HCT116 (cell line): ENCODE measurements around the gene KAZN. TPM values are rescaled to one million over a fixed set of nuclear protein-coding genes. Genes with fewer than 3 reads are reported as not detected.

Experiments used
- ATAC-seq: fragments of 200-7000 bp; cut with Tn5 transposase; 2 replicates; pipeline ENCODE4 v1.9.1; 2020; ENCODE audit warnings: mild to moderate bottlenecking, moderate library complexity
- BruUV-seq: library from RNA; stranded (reverse); fragments of 400-500 nt; replicated peaks from 2 replicates; lab custom pipeline; 2021; lab: Mats Ljungman, UMichigan
- CTCF ChIA-PET: fragments of 300-600 bp; sonication (Branson Sonifier 250); formaldehyde crosslinking; loops from one replicate; lab custom pipeline; 2021; ENCODE audit warnings: antibody characterized with exemption; lab: Charles Lee
- POLR2A ChIA-PET: fragments of 300-600, 350-600 bp; sonication (Branson Sonifier 250); formaldehyde crosslinking; loops from one replicate; lab custom pipeline; 2021; ENCODE audit warnings: antibody characterized with exemption; lab: Charles Lee
- RAD21 ChIA-PET, 2 experiments: fragments of 300-600 bp; sonication (Branson Sonifier 250); formaldehyde crosslinking; loops; one replicate each; lab custom pipeline; 2023; ENCODE audit warnings: low total read pairs in 2 of 2; ENCODE audit not compliant: uncharacterized antibody in 2 of 2, unreplicated experiment in 2 of 2, low non-redundant PET in 1 of 2; lab: Charles Lee
- DNase-seq: peaks from one replicate; pipeline ENCODE4 v3.0.0-alpha.2; 2010; ENCODE audit warnings: low read depth, low spot score
- H2AFZ ChIP-seq: fragments of 200-600 bp; shearing (Covaris generic), sonication (generic); 2 replicates; pipeline ENCODE4 v1.6.1; 2017; ENCODE audit warnings: low read depth, mixed run types, mixed read lengths, antibody characterized with exemption, low read length; ENCODE audit not compliant: poor library complexity, severe bottlenecking
- H3K27ac ChIP-seq: 2 replicates; pipeline ENCODE4 v1.5.1; 2012; ENCODE audit warnings: low read depth, low read length
- H3K27me3 ChIP-seq: fragments of 200-600 bp; sonication (generic); 2 replicates; pipeline ENCODE4 v1.6.1; 2016; ENCODE audit warnings: mixed run types, low read length, mixed read lengths; ENCODE audit not compliant: insufficient read depth
- H3K36me3 ChIP-seq, 2 experiments: fragments of 200-500 bp in 1 of 2; fragments of 200-600 bp in 1 of 2; sonication (Bioruptor generic) in 1 of 2; sonication (generic) in 1 of 2; 2 replicates each; pipeline versions ENCODE4 v1.5.1 to v1.6.1; 2014 to 2016; ENCODE audit warnings: low read length in 2 of 2, inconsistent platforms in 1 of 2, mixed read lengths in 1 of 2, mixed run types in 1 of 2; ENCODE audit not compliant: insufficient read depth in 2 of 2, control insufficient read depth in 1 of 2
- H3K4me1 ChIP-seq, 2 experiments: fragments of 200-600 bp in 1 of 2; sonication (generic) in 1 of 2; 2 replicates each; pipeline versions ENCODE4 v1.5.1 to v1.6.1; 2012 to 2017; ENCODE audit warnings: low read length in 2 of 2, inconsistent platforms in 1 of 2, mild to moderate bottlenecking in 1 of 2, mixed read lengths in 1 of 2, mixed run types in 1 of 2, moderate library complexity in 1 of 2; ENCODE audit not compliant: insufficient read depth in 2 of 2, control insufficient read depth in 1 of 2
- H3K4me2 ChIP-seq: fragments of 200-600 bp; sonication (generic); 2 replicates; pipeline ENCODE4 v1.6.1; 2017; ENCODE audit warnings: mixed run types, low read length, mixed read lengths
- H3K4me3 ChIP-seq, 2 experiments: fragments of 200-600 bp in 1 of 2; sonication (generic) in 1 of 2; replicated peaks in 1 of 2; 2 replicates each; pipeline ENCODE4 v1.5.1; 2011 to 2016; ENCODE audit warnings: low read length in 2 of 2, control low read depth in 1 of 2, low read depth in 1 of 2, mild to moderate bottlenecking in 1 of 2, mixed read lengths in 1 of 2, mixed run types in 1 of 2
- H3K79me2 ChIP-seq: fragments of 200-600 bp; sonication (generic); 2 replicates; pipeline ENCODE4 v1.6.1; 2017; ENCODE audit warnings: mild to moderate bottlenecking, mixed run types, low read length, moderate library complexity, mixed read lengths; ENCODE audit not compliant: insufficient read depth
- H3K9ac ChIP-seq: fragments of 200-600 bp; sonication (generic); 2 replicates; pipeline ENCODE4 v1.6.1; 2016; ENCODE audit warnings: low read length, mixed read lengths
- H3K9me2 ChIP-seq: fragments of 200-600 bp; sonication (generic), shearing (Covaris generic); 2 replicates; pipeline ENCODE4 v1.6.1; 2017; ENCODE audit warnings: mixed run types, mild to moderate bottlenecking, moderate library complexity; ENCODE audit not compliant: insufficient read depth
- H3K9me3 ChIP-seq, 2 experiments: fragments of 200-500 bp in 1 of 2; fragments of 200-600 bp in 1 of 2; sonication (Bioruptor generic) in 1 of 2; sonication (generic) in 1 of 2; 2 replicates each; pipeline ENCODE4 v1.6.1; 2014 to 2017; ENCODE audit warnings: low read length in 2 of 2, mixed read lengths in 2 of 2, inconsistent platforms in 1 of 2, low read depth in 1 of 2, mild to moderate bottlenecking in 1 of 2, mixed run types in 1 of 2, moderate library complexity in 1 of 2; ENCODE audit not compliant: control insufficient read depth in 1 of 2, insufficient read depth in 1 of 2
- H4K20me1 ChIP-seq: fragments of 200-600 bp; sonication (generic), shearing (Covaris generic); 2 replicates; pipeline ENCODE4 v1.6.1; 2017; ENCODE audit warnings: mixed run types, mild to moderate bottlenecking, moderate library complexity; ENCODE audit not compliant: insufficient read depth
- ATF3 ChIP-seq: IDR thresholded peaks from 2 replicates; pipeline ENCODE4 v1.6.1; 2012
- CBX3 ChIP-seq: IDR thresholded peaks from 2 replicates; pipeline ENCODE4 v1.6.1; 2012; ENCODE audit warnings: low read depth
- CEBPB ChIP-seq: IDR thresholded peaks from 2 replicates; pipeline ENCODE4 v1.6.1; 2012; ENCODE audit warnings: low read depth
- CTCF ChIP-seq, 3 experiments: fragments of 200-600 bp in 1 of 3; sonication (generic) in 1 of 3; IDR thresholded peaks in 2 of 3; conservative IDR thresholded peaks in 1 of 3; 2 replicates each; pipeline ENCODE4 v1.5.1; 2012 to 2017; ENCODE audit warnings: low read depth in 2 of 3, low read length in 2 of 3, antibody characterized with exemption in 1 of 3, borderline replicate concordance in 1 of 3, control low read depth in 1 of 3, mild to moderate bottlenecking in 1 of 3, mixed read lengths in 1 of 3, mixed run types in 1 of 3, moderate library complexity in 1 of 3; ENCODE audit not compliant: insufficient read depth in 1 of 3
- EGR1 ChIP-seq: IDR thresholded peaks from 2 replicates; pipeline ENCODE4 v1.6.1; 2012; ENCODE audit warnings: low read depth
- ELF1 ChIP-seq: IDR thresholded peaks from 2 replicates; pipeline ENCODE4 v1.6.1; 2012; ENCODE audit warnings: low read depth, borderline replicate concordance
- EZH2 ChIP-seq: fragments of 200-600 bp; sonication (generic); IDR thresholded peaks from 2 replicates; pipeline ENCODE4 v1.6.1; 2017; ENCODE audit warnings: antibody characterized with exemption, mixed run types
- EZH2phosphoT487 ChIP-seq: fragments of 200-600 bp; IDR thresholded peaks from 2 replicates; pipeline ENCODE4 v1.6.1; 2018; ENCODE audit warnings: antibody characterized with exemption, borderline replicate concordance
- FOSL1 ChIP-seq: IDR thresholded peaks from 2 replicates; pipeline ENCODE4 v1.6.1; 2012; ENCODE audit warnings: low read depth
- JUND ChIP-seq: IDR thresholded peaks from 2 replicates; pipeline ENCODE4 v1.6.1; 2012
- MAX ChIP-seq: IDR thresholded peaks from 2 replicates; pipeline ENCODE4 v1.6.1; 2012
- POLR2A ChIP-seq: IDR thresholded peaks from 2 replicates; pipeline ENCODE4 v1.7.0; 2011; ENCODE audit warnings: borderline replicate concordance; ENCODE audit not compliant: insufficient read depth, insufficient read length; ENCODE audit errors: extremely low read depth
- POLR2AphosphoS5 ChIP-seq: IDR thresholded peaks from 2 replicates; pipeline ENCODE4 v1.6.1; 2011; ENCODE audit warnings: mild to moderate bottlenecking, low read depth, low read length, moderate library complexity
- RAD21 ChIP-seq: IDR thresholded peaks from 2 replicates; pipeline ENCODE4 v1.6.1; 2012; ENCODE audit warnings: low read depth, mild to moderate bottlenecking
- REST ChIP-seq: IDR thresholded peaks from 2 replicates; pipeline ENCODE4 v1.6.1; 2012; ENCODE audit warnings: low read depth
- SIN3A ChIP-seq: IDR thresholded peaks from 2 replicates; pipeline ENCODE4 v1.6.1; 2012; ENCODE audit warnings: low read depth
- SP1 ChIP-seq: IDR thresholded peaks from 2 replicates; pipeline ENCODE4 v1.6.1; 2012; ENCODE audit warnings: low read depth
- ZBTB33 ChIP-seq: IDR thresholded peaks from 2 replicates; pipeline ENCODE4 v1.6.1; 2011; ENCODE audit warnings: mild to moderate bottlenecking, low read length, moderate library complexity; ENCODE audit not compliant: insufficient replicate concordance; ENCODE audit errors: extremely low read depth
- intact Hi-C: fragments of 100-400 bp; cut with micrococcal nuclease; formaldehyde crosslinking; loops from 2 replicates; pipeline ENCODE4 v1.10.0; 2022
- total RNA-seq: library from RNA; stranded (reverse); gene quantifications from one replicate; pipeline ENCODE4 v1.2.1, GENCODE V29; 2021; ENCODE audit not compliant: unreplicated experiment

Gene KAZN
- total RNA-seq, 1 experiment from 2014 or later, result 13.4 TPM

GRCh38 chr1:14590411-14591180 lies 7.9 kb upstream of the KAZN start:
- no peak for DNase-seq
- H3K9me3 ChIP-seq, result no peaks in the 10 kb centered on the region
- H3K36me3 ChIP-seq, result no peaks in the 10 kb centered on the region
- CTCF ChIA-PET, result no interaction called here
- H3K4me1 ChIP-seq, result no peaks in the 10 kb centered on the region
- no peak overlapping the region for H2AFZ ChIP-seq
- ATAC-seq, result no peak
- no peak overlapping the region for H3K9ac ChIP-seq
- no peak overlapping the region for H3K4me2 ChIP-seq
- RAD21 ChIA-PET, result no interaction called here
- no TSS peak for BruUV-seq
- POLR2A ChIA-PET, result no interaction called here
- no peaks in the 10 kb centered on the region for H3K79me2 ChIP-seq
- no peaks in the 10 kb centered on the region for H3K9me2 ChIP-seq
- TF ChIP-seq MAX (no peak), CBX3 (no peak), RAD21 (no peak), CEBPB (no peak), EGR1 (no peak), SIN3A (no peak), JUND (no peak), EZH2phosphoT487 (no peak), SP1 (no peak), POLR2AphosphoS5 (no peak), EZH2 (no peak), ELF1 (no peak), POLR2A (no peak), ATF3 (no peak), REST (no peak), ZBTB33 (no peak), CTCF (IDR thresholded peaks at IDR 0.05 in 2 of 3, conservative IDR thresholded peaks at IDR 0.05 in 1 of 3; ENCODE audit: borderline replicate concordance in 1 of 3, insufficient read depth in 1 of 3, low read depth in 2 of 3, low read length in 2 of 3) (no peak), FOSL1 (no peak)
- H3K27ac ChIP-seq, result no peak overlapping the region
- intact Hi-C loops, result no loop called here
- no peaks in the 10 kb centered on the region for H4K20me1 ChIP-seq
- H3K4me3 ChIP-seq, result no peak overlapping the region
- H3K27me3 ChIP-seq, result peaks cover 52% of the 10 kb centered on the region
